CD4-positive, alpha-beta T cell treated with Interleukin-17A for 1 hour (primary cell): Measurements from ENCODE around the gene CLMN.

Source experiments
- DNase-seq: peaks from one replicate; pipeline ENCODE4 v3.0.0-alpha.2; 2020

CLMN gene, protein sequence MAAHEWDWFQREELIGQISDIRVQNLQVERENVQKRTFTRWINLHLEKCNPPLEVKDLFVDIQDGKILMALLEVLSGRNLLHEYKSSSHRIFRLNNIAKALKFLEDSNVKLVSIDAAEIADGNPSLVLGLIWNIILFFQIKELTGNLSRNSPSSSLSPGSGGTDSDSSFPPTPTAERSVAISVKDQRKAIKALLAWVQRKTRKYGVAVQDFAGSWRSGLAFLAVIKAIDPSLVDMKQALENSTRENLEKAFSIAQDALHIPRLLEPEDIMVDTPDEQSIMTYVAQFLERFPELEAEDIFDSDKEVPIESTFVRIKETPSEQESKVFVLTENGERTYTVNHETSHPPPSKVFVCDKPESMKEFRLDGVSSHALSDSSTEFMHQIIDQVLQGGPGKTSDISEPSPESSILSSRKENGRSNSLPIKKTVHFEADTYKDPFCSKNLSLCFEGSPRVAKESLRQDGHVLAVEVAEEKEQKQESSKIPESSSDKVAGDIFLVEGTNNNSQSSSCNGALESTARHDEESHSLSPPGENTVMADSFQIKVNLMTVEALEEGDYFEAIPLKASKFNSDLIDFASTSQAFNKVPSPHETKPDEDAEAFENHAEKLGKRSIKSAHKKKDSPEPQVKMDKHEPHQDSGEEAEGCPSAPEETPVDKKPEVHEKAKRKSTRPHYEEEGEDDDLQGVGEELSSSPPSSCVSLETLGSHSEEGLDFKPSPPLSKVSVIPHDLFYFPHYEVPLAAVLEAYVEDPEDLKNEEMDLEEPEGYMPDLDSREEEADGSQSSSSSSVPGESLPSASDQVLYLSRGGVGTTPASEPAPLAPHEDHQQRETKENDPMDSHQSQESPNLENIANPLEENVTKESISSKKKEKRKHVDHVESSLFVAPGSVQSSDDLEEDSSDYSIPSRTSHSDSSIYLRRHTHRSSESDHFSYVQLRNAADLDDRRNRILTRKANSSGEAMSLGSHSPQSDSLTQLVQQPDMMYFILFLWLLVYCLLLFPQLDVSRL

DNA sequence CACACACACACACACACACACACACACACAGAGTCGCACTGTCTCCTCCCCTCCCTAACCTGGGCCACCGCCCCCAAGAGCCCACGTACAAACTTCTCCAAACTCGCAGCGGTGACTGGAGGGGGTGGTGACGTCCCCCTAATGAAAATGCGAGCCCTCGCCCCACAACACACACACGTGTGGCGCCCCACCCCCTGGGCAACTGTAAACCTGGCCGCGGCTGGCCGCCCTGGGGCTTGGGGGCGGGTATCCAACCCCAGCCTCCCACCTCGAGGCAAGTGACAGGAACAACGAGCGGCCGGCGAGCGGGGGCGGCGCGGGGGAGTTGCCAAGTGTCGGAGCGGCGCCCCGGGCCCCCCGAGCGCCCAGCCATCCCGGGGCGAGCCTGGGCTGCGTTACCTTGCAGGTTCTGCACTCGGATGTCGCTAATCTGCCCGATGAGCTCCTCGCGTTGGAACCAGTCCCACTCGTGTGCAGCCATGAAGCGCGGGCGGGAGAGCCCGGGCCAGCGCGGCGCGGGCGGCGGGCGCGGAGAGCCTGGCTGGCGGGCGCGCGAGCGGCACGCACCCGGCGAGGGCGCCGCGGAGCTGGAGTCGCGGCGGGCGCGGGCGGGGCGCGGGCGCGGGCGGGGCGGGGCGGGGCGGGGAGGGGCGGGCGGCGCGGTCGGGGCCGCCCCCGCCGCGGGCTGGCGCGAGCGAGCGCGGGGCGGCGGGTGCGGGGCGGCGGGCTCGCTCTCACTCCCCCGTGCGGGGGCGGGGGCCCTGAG lies at the start of gene CLMN:
Gene CLMN (minus strand): TSS at position 597 of the 766 bp plus-strand sequence. CDS start 116 bp downstream, at position 481.
- DNase-seq, result peak; percentile 40

DNA sequence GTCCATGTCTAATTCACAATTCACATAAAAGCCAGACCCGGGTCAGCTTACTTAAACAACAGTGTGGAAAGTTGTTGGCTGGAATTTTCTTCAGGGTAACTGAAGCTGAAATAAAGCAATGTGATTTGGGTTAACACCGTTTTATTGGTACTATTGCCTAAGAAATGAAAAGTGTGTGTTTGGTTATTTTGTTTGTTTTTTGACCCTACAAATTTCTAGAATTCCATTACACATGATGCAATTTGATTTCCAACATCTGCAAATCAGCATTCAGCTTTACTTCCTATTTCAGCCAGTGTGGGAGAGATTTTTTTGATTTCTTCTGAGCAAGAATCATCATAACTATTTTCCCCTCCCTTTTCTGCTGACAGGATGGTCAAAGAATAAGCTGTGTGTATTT lies 45.7 kb upstream of the CLMN start:
- DNase-seq, result no peak

DNA sequence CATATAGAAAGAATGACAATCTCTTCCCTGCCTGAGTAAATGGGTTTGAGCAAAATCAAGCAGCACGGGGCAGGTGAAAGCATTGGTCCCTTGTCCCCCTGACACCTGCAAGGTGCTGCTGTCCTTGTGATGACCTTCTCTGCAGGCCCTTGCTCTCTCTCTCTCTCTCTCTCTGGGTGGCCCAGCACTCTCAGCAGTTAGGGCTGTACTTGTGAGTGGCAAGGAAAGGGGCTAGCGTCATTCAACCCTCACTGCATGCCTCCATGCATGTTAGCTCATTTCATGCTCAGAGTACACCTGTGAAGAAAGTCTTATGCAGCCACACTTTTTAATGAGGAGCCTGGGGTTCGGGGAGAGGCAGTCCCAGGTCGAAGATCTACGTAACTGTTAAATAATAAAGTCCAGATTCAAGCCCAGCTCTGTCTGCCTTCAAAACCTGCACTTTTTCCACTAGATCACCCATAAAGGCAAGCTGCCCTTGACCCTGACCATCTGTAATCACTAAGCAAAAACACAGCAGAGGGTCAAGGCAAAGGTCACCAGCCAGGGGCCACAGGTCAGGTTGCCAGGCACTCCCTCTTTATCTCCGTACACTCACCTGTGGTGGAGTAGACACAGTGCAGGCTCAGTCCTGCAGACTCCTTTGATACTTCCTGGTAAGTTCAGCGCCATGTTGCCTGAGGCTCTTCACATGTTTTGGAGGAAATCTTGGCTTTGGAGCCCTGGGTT lies 44.9 kb upstream of the CLMN start:
- DNase-seq, result no peak

DNA sequence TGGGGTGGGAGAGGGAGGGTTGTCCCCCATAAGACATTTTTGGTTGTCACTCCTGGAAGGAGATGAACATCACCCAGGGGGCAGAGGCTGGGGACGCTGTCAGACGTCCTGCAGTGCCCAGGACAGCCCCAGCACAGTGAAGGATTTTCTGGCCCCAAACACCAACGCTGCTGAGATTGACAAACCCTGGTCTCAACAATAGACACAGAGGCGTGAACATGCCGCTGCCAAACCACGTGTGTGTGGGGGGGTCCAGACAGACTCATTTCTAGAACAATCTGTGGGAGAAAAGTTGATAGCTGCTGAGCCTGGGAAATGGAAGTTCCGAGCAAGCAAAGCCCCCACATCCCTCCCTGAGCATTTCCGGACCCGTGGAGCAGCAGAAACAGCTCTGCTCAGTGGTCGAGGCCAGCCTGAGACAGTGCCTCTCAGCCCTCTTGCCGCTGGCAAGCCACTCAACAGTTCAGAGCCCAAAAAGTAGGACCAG lies 43.8 kb upstream of the CLMN start:
- DNase-seq, result no peak

DNA sequence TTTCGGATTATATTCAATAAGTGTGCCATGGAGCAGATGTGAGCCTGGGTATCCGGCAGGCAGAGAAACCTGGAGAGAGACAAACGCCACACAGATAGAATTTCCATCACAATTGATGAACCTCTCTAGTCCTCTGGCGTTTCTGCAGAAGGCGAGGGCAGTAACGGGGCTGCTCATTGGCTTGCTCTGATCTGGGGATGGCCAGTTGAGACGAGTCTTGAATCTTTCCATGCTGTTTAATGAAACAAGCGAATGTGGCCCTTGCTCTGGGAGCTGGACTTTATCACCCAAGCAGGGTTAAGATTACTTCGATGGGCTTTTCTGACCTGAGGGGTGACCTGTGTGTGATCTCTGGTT lies 42.4 kb upstream of the CLMN start:
- no peak for DNase-seq

DNA sequence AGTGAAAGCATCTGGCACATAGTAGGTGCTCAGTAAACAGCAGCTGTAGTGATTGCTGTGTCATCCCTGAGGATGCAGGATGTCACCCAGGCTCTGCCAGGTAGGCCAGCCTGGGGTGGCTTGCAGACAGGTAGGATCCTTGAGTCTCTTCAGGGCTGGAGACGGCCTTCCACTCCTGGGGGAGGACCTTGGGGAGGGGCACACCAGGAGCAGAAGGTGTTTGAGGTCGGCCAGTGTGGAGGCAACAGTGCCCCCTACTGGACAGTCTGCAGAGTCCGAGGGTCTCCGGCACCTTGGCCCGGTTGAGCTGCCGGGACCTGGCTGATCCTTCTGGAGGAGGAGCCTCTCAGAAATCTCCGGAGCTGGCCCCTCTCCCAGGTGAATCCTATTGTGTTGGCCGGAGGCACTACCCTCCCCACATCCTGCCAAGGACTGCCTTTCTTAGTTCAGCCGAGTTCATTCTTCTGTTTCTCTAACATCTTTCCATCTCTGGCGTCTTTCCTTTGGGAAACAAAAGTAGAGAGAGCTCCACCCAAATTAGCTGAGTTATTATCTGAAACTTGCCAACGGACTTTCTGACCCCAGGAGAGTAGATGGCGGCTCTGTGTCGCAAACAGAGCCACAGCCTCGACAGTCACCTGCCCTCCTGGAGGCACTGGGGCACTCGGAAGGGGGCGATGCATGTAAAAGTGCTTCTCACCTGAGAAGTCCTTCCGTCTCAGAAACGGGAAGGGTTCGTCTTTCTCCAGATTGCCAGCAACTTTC lies 41.8 kb upstream of the CLMN start:
- DNase-seq, result peak; percentile 11

DNA sequence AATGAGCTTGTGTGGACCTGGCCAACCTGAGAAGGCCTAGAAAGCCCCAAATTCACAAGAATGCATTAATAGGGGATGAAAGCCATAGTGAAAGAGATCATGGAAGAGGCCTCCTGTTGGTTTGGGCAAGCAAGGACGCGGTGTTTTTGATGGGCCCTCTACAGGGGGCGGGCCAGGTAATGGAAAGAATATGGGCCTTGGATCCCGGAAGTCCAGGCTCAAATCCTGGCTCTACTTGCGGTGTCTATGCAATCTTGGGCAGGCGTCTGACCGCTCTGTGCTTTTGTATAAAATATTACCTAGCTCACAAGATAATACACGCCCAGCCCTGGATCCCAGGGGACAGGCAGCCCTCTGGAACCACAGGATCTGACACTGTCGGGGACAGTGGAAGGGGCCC lies 41.1 kb upstream of the CLMN start:
- DNase-seq, result no peak

DNA sequence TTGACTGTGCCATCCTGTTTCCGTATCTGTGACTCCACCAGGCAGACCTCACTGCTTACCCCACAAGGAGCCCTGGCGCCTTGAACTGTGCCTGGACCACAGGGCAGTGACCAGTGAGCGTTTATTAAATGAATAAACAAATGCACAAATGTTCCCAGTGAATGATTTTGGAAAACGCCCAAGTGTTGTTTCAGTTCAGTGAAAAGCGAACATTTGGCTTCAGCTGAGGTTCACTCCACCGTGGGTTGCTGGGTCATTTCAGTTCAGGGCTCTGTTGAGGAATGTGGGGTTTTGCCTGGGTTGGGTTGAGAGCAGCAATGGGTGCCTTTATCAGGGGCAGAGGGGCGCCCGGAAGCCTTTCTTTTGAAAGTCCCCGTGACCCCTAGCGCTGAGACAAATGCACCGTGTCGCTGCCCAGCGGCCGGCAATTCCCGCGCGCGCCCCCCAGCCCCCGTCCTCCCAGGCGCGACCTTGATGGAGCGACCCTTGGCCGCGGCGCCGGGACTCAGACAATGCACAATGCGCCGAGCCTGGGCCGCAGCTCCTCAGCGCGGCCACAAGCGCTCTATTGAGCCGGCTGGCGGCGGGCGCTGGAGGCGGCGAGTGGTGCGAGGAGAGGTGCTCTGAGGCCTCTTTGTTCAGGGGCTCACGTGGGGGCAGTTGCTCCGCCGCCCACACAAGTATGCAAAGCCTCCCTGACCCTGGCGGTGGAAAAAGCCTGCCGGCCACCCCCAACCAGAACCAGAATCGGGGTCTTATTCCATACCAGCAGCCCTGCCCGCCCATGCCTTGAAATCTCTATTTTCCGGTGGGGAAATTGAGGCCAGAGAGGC lies 40.5 kb upstream of the CLMN start:
- no peak for DNase-seq

DNA sequence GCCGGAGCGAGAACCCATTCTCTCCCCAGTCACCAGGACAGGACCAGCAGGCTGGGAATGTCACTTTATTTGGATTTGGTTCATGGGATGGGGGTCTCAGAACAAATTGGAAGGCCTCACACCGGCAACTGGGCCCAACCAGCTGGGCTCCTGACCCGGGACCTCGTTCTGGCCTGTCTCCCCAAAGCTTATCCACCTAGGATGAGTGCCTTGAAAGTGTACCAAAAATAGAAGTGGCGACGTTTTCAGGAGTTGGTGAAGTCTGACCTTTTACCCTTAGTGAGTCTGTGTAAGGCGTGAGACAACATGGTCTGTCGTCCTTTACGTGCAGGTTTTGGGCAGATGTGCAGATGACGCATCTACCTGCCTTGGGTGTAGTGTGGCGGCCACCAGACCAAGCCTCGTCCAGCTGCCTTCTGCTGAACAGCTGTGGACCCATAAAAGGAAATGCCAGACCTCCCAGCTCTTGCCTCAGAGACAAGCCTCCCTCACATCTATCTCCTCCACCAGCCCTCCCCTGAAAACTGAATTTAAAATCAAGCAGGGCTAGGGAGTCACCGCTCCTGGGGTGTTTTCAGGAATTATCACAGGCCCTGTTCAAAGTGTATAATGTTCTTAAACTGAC lies 36.6 kb upstream of the CLMN start:
- DNase-seq, result no peak

DNA sequence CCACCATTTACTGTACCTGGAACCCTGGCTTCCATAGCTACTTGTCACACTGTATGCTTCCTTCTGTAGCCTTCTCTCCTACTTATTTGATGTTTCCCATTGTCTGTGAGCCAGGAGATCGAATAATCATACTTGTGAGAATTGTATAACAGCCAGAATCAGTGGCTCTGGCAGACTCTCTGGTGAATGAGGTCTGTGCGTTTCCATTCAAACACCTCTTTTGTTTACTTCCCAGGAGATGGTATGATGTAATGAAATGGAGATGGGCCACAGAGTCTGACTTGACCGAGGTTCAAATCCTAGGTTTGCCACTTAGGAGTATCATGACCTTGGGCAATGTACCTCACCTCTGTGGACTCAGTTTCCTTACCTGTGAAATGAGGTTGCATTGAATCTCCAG lies 35.7 kb upstream of the CLMN start:
- DNase-seq, result no peak

DNA sequence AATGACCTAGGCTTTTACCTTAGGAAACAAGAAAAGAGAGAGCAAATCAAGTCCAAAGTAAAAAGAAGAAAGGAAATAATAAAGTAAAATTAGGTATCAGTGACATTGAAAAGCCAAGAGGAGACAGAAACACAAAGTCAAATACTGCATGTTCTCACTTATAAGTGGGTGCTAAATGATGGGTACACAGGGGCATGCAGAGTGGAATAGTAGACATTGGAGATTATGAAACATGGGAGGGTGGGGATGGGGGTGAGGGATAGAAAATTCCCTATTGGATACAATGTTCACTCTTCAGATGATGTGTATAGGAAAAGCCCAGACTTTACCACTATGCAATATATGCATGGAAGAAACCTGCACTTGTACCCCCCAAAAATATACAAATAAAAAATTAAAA lies 35.1 kb upstream of the CLMN start:
- DNase-seq, result no peak

DNA sequence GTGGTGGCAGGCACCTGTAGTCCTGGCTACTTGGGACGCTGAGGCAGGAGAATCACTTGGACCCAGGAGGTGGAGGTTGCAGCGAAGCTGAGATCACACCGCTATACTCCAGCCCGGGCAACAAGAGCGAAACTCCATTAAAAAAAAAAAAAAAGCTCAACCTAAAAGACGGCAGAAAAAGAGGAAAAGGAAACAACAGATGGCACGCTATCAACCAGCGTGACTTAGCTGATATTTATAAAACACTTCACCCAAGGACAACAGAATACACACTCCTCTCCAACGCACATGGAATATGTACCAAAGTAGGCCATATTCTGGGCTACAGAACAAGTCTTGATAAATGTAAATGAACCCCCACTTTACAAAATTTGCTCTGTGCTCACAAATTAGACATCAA lies 34.0 kb upstream of the CLMN start:
- DNase-seq, result no peak

DNA sequence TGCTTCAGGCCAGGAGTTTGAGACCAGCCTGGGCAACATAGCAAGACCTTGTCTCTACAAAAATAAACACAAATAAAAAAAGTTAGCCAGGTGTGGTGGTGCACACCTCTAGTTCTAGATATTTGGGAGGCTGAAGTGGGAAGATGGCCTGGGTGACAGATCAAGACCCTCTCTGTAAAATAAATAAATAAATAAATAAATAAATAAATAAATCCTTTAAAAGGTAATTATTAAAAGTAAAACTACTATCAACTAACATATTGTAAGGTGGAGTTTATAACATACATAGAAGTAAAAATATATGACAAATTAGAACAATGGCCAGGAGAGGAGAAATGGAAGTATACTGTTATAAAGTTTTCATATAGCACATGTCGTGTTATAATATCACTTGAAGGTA lies 33.3 kb upstream of the CLMN start:
- no peak for DNase-seq

DNA sequence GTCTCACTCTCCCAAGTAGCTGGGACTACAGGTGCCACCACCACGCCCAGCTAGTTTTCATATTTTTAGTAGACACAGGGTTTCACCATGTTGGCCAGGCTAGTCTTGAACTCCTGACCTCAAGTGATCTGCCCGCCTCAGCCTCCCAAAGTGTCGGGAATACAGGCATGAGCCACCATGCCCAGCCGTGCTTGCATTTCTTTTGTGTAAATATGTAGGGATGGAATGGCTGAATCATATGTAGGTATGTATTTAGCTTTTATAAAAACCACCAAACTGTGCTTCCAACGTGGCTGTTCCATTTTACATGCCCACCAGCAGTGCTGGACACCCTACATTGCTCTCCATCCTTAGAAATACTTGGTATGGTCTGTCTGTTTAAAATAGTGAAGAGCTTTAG lies 32.8 kb upstream of the CLMN start:
- DNase-seq, result no peak

DNA sequence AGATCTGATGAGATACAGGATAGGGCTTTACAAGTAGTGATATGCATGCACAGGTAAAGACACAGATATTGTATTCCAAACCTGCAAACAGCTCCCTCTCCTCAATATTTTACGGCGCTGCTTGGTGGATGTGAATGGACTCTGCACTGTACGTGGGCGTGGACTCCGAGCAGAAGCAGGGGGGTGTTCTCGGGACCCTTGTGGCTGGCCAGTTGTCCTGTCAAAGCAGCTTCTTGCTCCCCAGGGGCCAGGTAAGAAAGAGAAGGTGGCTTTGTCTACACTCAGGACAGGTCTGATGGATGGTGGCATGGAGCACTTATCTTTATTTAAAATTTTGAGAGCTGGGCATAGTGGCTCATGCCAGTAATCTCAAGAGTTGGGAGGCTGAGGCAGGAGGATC lies 29.5 kb upstream of the CLMN start:
- no peak for DNase-seq

DNA sequence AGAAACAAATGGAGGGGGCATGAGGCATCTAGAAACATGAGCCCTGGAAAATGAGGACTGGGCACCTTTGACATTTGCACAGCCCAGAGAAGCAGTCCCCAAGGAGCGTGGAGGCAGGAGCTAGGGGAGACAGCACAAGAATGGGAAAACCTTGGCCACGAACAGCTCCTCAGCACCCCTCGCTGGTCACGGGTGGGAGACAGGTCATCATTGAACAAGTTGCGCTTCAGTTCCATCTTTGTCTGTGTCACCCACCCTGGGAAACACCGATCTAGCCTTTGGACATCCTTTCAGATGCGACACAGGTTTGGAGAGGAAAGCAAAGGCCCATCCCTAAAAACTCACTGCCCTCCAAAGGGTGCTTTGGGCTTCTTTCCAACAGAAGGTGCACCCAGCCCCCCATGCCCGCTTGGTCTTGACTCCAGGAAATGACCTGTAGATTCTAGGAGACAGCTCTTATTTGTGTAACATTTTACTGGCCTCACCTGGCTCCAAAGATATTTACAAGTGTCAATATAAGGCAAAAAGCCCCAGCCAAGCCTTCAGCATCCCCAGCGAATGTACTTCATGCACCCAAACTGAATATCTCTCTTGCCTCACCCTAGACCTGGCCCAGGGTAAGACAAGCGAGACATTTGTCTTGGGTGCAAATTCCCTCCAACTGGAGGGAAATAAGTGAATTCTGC lies 28.8 kb upstream of the CLMN start:
- no peak for DNase-seq

DNA sequence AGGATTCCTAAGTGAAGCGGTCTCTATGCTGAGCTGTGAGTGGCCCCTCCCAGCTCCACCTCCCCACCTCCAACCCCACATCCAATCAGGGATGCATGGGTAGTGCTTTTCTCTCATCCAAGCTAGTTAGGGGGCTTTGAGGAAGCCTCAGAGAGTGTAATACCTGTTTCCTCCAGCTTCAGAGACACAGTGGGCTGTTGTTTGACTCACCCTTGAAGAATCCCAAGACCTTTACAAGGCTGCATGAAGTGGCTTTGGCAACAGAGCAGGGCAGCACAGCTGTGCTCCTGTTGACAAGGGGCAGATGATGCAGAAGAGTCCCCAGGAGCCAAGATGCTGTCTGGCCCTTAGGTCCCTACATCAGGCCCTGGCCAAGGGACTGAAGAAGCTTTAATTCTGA lies 27.1 kb upstream of the CLMN start:
- DNase-seq, result no peak

DNA sequence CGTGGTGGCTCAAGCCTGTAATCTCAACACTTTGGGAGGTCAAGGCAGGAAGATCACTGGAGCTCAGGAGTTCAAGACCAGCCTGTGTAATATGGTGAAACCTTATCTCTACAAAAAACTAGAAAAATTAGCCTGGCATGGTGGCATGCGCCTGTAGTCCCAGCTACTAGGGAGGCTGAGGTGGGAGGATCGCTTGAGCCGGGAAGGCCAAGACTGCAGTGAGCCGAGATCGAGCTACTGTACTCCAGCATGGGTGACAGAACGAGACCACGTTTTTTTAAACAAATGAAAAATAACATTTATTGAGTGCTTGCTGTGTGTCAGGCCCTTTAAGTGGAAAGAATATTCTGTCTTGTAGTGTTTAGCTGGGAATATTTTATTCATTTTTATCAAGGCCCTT lies 26.6 kb upstream of the CLMN start:
- DNase-seq, result no peak

DNA sequence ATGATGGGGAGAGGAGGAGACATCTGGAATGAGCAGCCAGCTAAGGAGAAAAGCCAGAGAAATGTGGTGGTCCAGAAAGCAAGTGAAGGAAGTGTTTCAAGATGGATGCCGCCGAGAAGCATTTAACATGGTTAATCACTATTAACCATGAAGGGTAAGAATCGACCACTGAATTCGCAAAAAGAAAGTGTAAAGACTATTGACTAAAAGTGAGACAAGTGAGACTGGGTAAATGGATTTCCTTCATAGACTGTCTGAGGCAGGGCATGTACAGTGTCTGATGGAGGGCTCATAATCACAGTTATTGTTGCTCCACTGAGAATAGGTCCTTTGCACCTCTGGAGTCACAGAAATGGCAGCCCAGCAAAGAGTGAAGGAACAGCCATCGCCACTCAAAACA lies 25.3 kb upstream of the CLMN start:
- no peak for DNase-seq

DNA sequence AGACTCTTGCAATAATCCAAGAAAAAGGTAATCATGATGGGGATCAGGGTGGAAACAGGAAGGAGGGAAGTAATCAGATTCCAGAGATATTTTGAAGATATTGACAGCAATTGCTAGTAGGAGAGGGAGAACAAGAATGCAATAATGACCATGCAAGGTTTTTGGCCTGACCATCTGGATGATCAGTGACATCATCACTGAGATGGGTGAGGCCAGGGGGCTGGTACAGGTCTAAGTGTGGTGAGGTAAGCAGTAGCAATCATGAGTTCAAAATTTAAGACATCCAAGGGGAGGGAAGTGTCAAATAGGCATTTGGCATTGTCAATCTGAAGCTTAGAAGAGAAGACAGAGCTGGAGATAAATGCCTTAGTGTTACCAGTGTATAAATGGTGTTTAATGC lies 24.8 kb upstream of the CLMN start:
- DNase-seq, result no peak
